Measurements from ENCODE around the gene KDM2A. TPM values are rescaled to one million over a fixed set of nuclear protein-coding genes. Genes with fewer than 3 reads are reported as not detected.

Gene KDM2A
- total and polyA plus RNA-seq, 2 donors (not counting 1 experiment from before 2014, with no cell fraction given), result 132 to 229 TPM

DNA sequence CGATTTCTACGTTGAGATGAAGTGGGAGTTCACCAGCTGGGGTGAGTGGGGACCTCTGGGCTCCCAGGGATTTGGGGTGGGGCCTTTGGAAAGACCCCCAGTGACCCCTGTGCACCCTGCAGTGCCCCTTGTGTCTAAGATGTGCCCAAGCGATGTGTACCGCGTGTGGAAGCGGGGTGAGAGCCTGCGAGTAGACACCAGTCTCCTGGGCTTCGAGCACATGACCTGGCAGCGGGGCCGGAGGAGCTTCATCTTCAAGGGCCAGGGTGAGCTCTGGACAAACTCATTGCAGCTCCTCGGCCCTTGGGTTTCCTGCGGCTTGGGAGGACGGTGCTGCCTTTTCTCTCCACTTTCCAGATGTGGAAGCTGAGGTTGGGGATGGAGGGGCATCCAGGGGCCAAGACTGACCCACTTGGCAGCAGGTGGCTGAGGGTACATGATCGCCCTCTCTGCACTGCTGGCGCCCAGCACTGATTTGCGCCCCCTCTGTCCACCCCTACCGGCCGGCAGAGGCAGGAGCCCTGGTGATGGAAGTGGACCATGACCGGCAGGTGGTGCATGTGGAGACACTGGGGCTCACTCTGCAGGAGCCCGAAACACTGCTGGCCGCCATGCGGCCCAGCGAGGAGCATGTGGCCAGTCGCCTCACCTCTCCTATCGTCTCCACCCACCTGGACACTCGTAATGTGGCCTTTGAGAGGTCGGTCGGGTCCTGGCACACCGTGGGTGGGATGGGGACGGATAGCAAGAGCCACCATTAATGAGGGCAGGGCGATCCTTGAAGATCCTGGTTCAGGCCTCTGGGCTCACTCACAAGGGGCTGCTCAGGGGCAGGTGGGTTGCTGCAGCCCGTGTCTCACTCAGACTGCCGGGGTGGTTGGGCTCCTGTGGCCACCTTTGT is 172.7 kb downstream of the KDM2A start:
- no peak overlapping the region for H3K9ac ChIP-seq (ENCODE audit: low read length)
- H4K20me1 ChIP-seq (ENCODE audit: control insufficient read depth, insufficient read depth, low read length, poor library complexity, severe bottlenecking), result peaks cover 26% of the 10 kb centered on the region
- peaks cover 49% of the 10 kb centered on the region for H3K79me2 ChIP-seq (ENCODE audit: control insufficient read depth, insufficient read depth, low read length)
- H3K27ac ChIP-seq (ENCODE audit: low read length in 2 of 2), result no peak overlapping the region
- POLR2A ChIA-PET, result interaction anchor here (1.1 to 1.3 kb wide), 2 partner anchors 14 to 23 kb away, joined by 3 read pairs; no protein-coding TSS in a partner anchor
- no peak overlapping the region for H2AFZ ChIP-seq (ENCODE audit: insufficient read depth, low read depth, low read length, poor library complexity, severe bottlenecking)
- peaks cover 7 to 14% (median 14%) of the 10 kb centered on the region in 3 donors for H3K9me3 ChIP-seq (ENCODE audit: control extremely low read depth in 1 of 3, control insufficient read depth in 2 of 3, insufficient read depth in 1 of 3, low read length in 2 of 3)
- no peak overlapping the region for H3K4me2 ChIP-seq (replicated peaks; ENCODE audit: low read depth, low read length, poor library complexity, severe bottlenecking)
- CTCF ChIA-PET, result interaction anchor here (1.4 to 4.3 kb wide), 3 partner anchors 26 to 90 kb away, joined by 3 to 24 read pairs (median 10); no protein-coding TSS in a partner anchor
- peaks cover 31 to 38% of the 10 kb centered on the region in 2 donors for H3K4me1 ChIP-seq (ENCODE audit: control insufficient read depth in 2 of 2, insufficient read depth in 2 of 2, low read length in 2 of 2)
- intact Hi-C loops (cut with micrococcal nuclease), result no loop called here
- TF ChIP-seq EZH2 (IDR thresholded peaks at IDR 0.05; ENCODE audit: borderline replicate concordance, insufficient read depth, low read depth, low read length, poor library complexity, severe bottlenecking), result no peak
- TF ChIP-seq, protein P1, sequence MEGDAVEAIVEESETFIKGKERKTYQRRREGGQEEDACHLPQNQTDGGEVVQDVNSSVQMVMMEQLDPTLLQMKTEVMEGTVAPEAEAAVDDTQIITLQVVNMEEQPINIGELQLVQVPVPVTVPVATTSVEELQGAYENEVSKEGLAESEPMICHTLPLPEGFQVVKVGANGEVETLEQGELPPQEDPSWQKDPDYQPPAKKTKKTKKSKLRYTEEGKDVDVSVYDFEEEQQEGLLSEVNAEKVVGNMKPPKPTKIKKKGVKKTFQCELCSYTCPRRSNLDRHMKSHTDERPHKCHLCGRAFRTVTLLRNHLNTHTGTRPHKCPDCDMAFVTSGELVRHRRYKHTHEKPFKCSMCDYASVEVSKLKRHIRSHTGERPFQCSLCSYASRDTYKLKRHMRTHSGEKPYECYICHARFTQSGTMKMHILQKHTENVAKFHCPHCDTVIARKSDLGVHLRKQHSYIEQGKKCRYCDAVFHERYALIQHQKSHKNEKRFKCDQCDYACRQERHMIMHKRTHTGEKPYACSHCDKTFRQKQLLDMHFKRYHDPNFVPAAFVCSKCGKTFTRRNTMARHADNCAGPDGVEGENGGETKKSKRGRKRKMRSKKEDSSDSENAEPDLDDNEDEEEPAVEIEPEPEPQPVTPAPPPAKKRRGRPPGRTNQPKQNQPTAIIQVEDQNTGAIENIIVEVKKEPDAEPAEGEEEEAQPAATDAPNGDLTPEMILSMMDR (IDR thresholded peaks at IDR 0.05), result no peak
- 99% methylated on average over 32 of the region's 33 CpGs for WGBS (ENCODE audit: insufficient coverage)
- H3K9me3 Mint-ChIP-seq (ENCODE audit: insufficient read depth), result peaks cover under 1% of the 10 kb centered on the region
- no peak overlapping the region for H3K4me3 ChIP-seq (ENCODE audit: control extremely low read depth in 1 of 5, extremely low read depth in 1 of 5, insufficient read depth in 1 of 5, low read depth in 2 of 5, low read length in 4 of 5)
- H3K27me3 ChIP-seq (replicated peaks in 1 of 4; ENCODE audit: control extremely low read depth in 1 of 4, control insufficient read depth in 3 of 4, insufficient read depth in 4 of 4, low read length in 3 of 4), result no peaks in the 10 kb centered on the region
- H3K27me3 Mint-ChIP-seq, result no peaks in the 10 kb centered on the region
- no peak for ATAC-seq (ENCODE audit: low read depth)
- no peak for DNase-seq
- H3K27ac Mint-ChIP-seq, result no peak overlapping the region
- H3K36me3 ChIP-seq (replicated peaks in 1 of 2; ENCODE audit: control extremely low read depth in 1 of 2, control insufficient read depth in 1 of 2, extremely low read depth in 1 of 2, insufficient read depth in 2 of 2, low read length in 1 of 2), result peaks cover 4 to 56% of the 10 kb centered on the region in 2 experiments
- H3K4me3 Mint-ChIP-seq, result peak overlapping the region; percentile 29
- peaks cover 43% of the 10 kb centered on the region for H3K4me1 Mint-ChIP-seq

Measured in B cell (primary cell).